Nephron progenitor cell (in vitro differentiated cells): ENCODE data around the gene SLC25A31.
A peak's percentile ranks its signal among the peaks of the same experiment; 100 is the strongest.

Source experiments
- DNase-seq: peaks from one replicate; pipeline ENCODE4 v3.0.0; 2021
- H3K27ac Mint-ChIP-seq: 2 replicates; pipeline ENCODE4 v1.8.0; 2021; ENCODE audit warnings: mild to moderate bottlenecking, moderate library complexity, mixed read lengths
- H3K27me3 Mint-ChIP-seq: 2 replicates; pipeline ENCODE4 v1.8.0; 2021; ENCODE audit warnings: mild to moderate bottlenecking, low read depth, mixed read lengths; ENCODE audit not compliant: poor library complexity
- H3K36me3 Mint-ChIP-seq: 2 replicates; pipeline ENCODE4 v1.8.0; 2021; ENCODE audit warnings: low read depth, mixed read lengths
- H3K4me1 Mint-ChIP-seq: 2 replicates; pipeline ENCODE4 v1.8.0; 2021; ENCODE audit warnings: mixed read lengths
- H3K4me3 Mint-ChIP-seq: 2 replicates; pipeline ENCODE4 v1.8.0; 2021; ENCODE audit warnings: mild to moderate bottlenecking, moderate library complexity, mixed read lengths
- H3K9me3 Mint-ChIP-seq: 2 replicates; pipeline ENCODE4 v1.8.0; 2021; ENCODE audit warnings: mild to moderate bottlenecking, moderate library complexity, mixed read lengths
- TF ChIP-seq, protein P1 (sequence below): fragments of 200-600 bp; sonication (generic); IDR thresholded peaks from 2 replicates; pipeline ENCODE4 v1.5.0; 2021; ENCODE audit warnings: antibody characterized with exemption

Gene SLC25A31

DNA sequence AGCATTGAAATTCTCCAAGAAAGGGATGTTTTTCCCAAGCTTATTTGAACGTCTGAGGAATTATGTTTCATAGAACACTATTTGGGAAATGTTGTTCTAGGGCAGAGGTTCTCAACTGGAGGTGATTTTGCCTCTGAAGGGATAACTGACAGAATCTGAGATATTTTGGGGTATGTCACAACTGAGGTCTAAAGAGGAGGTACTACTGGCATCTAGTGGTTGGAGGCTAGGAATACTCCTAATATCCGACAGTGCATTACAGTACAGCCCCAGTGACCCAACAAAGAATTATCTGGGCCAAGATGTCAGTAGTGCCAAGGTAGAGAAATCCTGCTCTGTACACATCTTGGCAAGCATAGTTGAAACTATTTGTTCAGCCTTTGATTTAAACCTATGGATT is 58.3 kb downstream of the SLC25A31 start:
- no peak for DNase-seq
- Mint-ChIP-seq H3K27me3 (peaks cover 25% of the 10 kb centered on the region), H3K4me1 (peaks cover under 1% of the 10 kb centered on the region), H3K36me3 (no peaks in the 10 kb centered on the region), H3K4me3 (no peak overlapping the region), H3K27ac (no peak overlapping the region), H3K9me3 (no peaks in the 10 kb centered on the region)
- TF ChIP-seq, protein P1, sequence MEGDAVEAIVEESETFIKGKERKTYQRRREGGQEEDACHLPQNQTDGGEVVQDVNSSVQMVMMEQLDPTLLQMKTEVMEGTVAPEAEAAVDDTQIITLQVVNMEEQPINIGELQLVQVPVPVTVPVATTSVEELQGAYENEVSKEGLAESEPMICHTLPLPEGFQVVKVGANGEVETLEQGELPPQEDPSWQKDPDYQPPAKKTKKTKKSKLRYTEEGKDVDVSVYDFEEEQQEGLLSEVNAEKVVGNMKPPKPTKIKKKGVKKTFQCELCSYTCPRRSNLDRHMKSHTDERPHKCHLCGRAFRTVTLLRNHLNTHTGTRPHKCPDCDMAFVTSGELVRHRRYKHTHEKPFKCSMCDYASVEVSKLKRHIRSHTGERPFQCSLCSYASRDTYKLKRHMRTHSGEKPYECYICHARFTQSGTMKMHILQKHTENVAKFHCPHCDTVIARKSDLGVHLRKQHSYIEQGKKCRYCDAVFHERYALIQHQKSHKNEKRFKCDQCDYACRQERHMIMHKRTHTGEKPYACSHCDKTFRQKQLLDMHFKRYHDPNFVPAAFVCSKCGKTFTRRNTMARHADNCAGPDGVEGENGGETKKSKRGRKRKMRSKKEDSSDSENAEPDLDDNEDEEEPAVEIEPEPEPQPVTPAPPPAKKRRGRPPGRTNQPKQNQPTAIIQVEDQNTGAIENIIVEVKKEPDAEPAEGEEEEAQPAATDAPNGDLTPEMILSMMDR = peak; percentile 16

DNA sequence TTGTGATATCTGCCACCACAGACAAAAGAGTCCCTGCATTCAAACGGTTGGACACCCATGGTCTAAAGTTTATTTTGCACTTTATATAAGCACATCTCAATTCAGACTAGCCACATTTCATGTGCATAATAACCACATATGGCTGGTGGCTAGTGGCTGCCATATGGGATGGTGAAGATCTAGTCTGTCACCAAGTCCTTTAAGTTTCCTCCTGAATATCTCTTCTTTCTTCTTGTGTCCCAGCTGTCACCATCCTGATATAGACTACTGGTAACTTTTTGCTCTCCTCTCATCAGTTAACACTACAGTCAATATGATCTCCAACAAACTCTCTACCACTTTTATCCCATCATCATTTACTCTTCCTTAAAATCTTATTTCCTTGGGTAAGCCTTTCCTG is 61.2 kb downstream of the SLC25A31 start:
- DNase-seq = no peak
- peaks cover 3% of the 10 kb centered on the region for H3K27me3 Mint-ChIP-seq
- H3K4me3 Mint-ChIP-seq = no peak overlapping the region
- TF ChIP-seq, protein P1 = no peak
- H3K27ac Mint-ChIP-seq = no peak overlapping the region
- no peaks in the 10 kb centered on the region for H3K9me3 Mint-ChIP-seq
- no peaks in the 10 kb centered on the region for H3K4me1 Mint-ChIP-seq
- no peaks in the 10 kb centered on the region for H3K36me3 Mint-ChIP-seq

DNA sequence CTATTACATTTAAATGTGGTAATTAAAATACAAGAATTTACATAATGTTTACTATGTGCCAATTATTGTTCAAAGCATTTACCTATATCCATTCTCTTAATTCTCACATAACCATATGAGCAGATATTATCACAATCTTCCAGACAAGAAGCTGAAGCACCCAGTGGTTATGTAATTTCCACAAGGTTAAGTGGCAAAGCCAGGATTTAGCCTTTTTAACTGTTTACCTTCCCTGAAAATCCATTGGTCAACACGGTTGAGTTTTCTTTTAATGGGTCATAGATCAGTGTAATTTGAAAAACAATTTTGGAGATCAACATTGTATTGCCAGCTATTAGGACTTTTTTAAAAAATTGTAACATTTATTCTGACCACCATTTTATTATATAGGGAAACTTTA is 63.3 kb downstream of the SLC25A31 start:
- DNase-seq = no peak
- H3K36me3 Mint-ChIP-seq = no peaks in the 10 kb centered on the region
- TF ChIP-seq, protein P1 = no peak
- no peak overlapping the region for H3K27ac Mint-ChIP-seq
- no peaks in the 10 kb centered on the region for H3K9me3 Mint-ChIP-seq
- H3K4me3 Mint-ChIP-seq = no peak overlapping the region
- H3K4me1 Mint-ChIP-seq = no peaks in the 10 kb centered on the region
- H3K27me3 Mint-ChIP-seq = peaks cover 3% of the 10 kb centered on the region

DNA sequence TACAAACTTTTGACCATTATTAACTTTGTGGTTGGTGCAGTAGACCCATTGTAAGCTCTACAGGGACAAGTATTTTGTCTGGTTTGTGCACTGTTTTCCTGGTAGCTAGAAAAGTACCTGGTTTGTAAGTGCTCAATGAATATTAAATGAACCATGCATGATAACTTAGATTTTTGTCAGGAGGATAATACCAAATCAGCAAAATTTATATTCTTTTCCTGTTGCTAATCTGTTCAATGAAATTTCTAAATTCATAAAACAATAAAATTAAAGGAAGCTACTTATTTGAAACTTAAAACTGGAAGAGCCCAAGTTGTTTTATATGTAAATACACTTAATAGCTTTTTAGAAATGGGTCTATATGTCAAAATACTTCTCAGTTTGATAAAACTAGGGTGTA is 69.5 kb downstream of the SLC25A31 start:
- no peak overlapping the region for H3K4me3 Mint-ChIP-seq
- DNase-seq = no peak
- no peaks in the 10 kb centered on the region for H3K9me3 Mint-ChIP-seq
- TF ChIP-seq, protein P1 = no peak
- no peaks in the 10 kb centered on the region for H3K4me1 Mint-ChIP-seq
- H3K27me3 Mint-ChIP-seq = no peaks in the 10 kb centered on the region
- H3K36me3 Mint-ChIP-seq = no peaks in the 10 kb centered on the region
- no peak overlapping the region for H3K27ac Mint-ChIP-seq

DNA sequence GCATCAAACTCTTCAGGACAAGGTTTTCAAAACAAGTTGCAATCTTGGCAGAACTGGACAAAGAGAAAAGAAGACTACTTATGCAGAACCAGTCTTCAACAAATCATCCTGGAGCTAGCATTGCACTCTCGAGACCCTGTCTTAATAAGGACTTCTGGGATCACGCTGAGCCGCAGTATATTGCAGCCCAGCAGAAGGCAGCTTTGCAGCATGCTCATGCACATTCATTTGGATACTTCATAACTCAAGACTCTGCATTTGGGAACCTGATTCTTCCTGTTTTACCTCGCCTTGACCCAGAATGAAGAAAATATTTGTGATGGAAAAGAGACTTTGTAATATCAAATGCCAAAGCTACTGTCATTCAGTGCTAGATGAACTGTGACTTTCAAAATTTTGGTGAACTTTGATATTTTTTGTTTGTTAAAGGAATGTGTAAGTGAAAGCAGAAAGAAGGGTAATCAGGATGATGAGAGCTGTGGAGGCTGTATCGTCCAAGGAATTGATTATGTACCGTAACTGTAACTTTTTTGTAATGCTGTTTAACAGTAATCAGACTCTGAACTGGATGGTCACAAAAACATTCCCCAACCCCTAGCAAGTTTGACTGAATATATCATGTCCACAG is 79.1 kb downstream of the SLC25A31 start:
- Mint-ChIP-seq H3K4me3 (no peak overlapping the region), H3K4me1 (no peaks in the 10 kb centered on the region), H3K27me3 (no peaks in the 10 kb centered on the region), H3K27ac (no peak overlapping the region), H3K36me3 (no peaks in the 10 kb centered on the region), H3K9me3 (no peaks in the 10 kb centered on the region)
- DNase-seq = no peak
- TF ChIP-seq, protein P1 = no peak

DNA sequence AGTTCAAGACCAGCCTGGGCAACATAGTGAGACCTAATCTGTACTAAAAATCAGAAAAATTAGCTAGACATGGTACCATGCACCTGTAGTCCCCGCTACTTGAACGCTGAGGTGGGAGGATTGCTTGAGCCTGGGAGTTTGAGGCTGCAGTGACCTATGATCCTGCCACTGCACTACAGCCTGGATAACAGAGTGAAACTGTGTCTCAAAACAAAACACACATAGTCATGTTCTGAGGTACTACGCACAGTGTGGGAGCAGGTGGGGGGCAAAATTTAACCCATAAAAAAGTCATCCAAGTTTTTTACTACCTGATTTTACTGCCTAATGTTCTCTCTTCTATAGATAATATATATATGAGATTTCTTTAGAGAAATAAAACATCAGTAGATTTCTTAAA is 80.4 kb downstream of the SLC25A31 start:
- Mint-ChIP-seq H3K36me3 (no peaks in the 10 kb centered on the region), H3K4me3 (no peak overlapping the region), H3K4me1 (no peaks in the 10 kb centered on the region), H3K27me3 (no peaks in the 10 kb centered on the region), H3K27ac (no peak overlapping the region), H3K9me3 (no peaks in the 10 kb centered on the region)
- no peak for DNase-seq
- TF ChIP-seq, protein P1 = no peak
